Erythroblast (primary cell): ENCODE data around the gene NLRP9.

ENCODE experiments used
- GATA1 ChIP-seq: IDR thresholded peaks from 2 replicates; pipeline ENCODE4 v1.6.1; 2011; ENCODE audit warnings: low read depth, mild to moderate bottlenecking, control low read depth, low read length, moderate library complexity
- POLR2A ChIP-seq: IDR thresholded peaks from 2 replicates; pipeline ENCODE4 v1.6.1; 2011; ENCODE audit warnings: mild to moderate bottlenecking, low read length

- TF ChIP-seq GATA1, result no peak
- no peak for TF ChIP-seq POLR2A
Measured at GRCh38 chr19:55690109-55690768, 48.0 kb downstream of the NLRP9 start.
